ENCODE measurements around the gene FAM222A.

The FAM222A gene

DNA sequence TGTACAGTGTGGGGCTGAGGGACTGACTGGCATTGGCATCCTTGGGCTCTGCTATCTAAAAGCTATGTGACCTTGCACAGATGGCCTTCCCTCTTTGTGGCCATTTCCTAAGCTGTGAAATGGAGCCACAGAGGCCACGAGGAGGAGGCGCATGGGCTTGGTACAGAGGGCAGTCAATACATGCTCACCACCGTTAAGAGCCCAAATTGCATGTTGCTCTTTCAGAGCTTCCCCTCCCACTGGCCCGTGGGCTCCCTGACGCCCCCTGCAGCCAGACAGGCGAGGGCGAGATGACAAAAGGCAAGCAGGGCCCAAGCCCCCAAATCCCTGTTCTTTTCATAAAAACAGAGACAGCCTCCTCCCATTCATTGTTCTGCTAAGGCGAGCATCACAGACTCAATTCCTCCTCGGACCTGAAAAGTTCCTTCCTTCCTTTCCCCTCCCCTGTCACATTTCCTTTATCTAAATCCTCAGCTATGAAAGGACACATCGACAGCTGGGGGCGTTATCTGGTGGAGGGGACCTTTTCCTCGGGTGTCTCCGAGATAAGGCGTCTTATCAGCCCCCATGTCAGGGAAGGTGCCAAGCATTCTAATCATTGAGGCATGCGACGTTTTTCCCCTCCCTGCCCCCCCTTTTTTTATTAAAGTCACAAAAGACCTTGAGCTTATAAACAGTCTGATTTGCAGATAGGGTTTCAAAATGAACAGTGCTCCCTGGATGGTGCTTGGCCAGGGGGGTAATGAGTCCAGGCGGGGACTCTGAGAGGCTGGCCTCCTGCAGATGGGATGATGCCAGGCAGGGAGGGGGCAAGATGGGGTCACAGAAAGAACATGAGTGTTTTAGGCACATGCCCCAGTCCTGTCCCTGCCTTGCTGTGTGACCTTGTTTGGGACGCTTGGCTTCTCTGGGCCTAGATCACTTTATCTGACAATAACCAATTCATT is 26.4 kb downstream of the FAM222A start:
- DNase-seq (ENCODE audit: low read depth, low spot score): no peak
- in situ Hi-C loops (cut with HindIII; ENCODE audit: low sequenced_read_pairs): no loop called here

DNA sequence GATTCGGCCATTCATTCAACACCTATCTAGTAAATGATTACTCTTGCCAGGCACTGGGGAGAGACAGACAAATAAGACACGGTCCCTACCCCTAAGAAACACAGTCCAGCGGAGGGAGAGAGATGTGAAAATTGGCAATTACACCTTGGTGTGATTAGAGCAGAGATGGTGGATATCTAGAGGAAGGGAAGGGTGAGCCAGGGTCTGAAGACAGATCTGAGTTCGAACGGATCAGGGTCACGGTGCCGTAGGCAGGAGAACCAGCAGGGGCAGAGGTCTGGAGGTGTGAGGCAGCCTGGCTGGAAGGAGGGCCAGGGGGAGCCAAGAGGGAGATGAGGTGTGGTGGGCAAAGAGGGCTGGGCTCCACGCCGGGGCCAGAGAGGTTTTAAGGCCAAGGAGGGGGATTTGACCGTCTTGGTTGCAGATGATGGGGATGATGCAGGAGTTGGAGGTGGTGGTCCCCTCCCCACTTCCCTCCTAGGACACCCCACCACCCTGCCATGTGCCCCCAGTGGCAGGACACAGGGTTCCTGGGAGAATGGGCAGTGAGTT is 27.1 kb downstream of the FAM222A start:
- DNase-seq (ENCODE audit: low read depth, low spot score): no peak
- H3K4me3 ChIP-seq (ENCODE audit: low read depth, low read length): no peak overlapping the region
- TF ChIP-seq, protein P1, sequence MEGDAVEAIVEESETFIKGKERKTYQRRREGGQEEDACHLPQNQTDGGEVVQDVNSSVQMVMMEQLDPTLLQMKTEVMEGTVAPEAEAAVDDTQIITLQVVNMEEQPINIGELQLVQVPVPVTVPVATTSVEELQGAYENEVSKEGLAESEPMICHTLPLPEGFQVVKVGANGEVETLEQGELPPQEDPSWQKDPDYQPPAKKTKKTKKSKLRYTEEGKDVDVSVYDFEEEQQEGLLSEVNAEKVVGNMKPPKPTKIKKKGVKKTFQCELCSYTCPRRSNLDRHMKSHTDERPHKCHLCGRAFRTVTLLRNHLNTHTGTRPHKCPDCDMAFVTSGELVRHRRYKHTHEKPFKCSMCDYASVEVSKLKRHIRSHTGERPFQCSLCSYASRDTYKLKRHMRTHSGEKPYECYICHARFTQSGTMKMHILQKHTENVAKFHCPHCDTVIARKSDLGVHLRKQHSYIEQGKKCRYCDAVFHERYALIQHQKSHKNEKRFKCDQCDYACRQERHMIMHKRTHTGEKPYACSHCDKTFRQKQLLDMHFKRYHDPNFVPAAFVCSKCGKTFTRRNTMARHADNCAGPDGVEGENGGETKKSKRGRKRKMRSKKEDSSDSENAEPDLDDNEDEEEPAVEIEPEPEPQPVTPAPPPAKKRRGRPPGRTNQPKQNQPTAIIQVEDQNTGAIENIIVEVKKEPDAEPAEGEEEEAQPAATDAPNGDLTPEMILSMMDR (IDR thresholded peaks at IDR 0.05; ENCODE audit: low read depth, low read length): no peak
- in situ Hi-C loops (cut with HindIII; ENCODE audit: low sequenced_read_pairs): no loop called here

More for the DNA sequence above, 26.4 kb downstream of the FAM222A start:
- H3K4me3 ChIP-seq (ENCODE audit: low read depth, low read length): no peak overlapping the region
- TF ChIP-seq, protein P1 (IDR thresholded peaks at IDR 0.05; ENCODE audit: low read depth, low read length): peak; percentile 19

GRCh38 chr12:109741286-109741969 is 27.8 kb downstream of the FAM222A start:
- no peak for DNase-seq (ENCODE audit: low read depth, low spot score)
- no peak overlapping the region for H3K4me3 ChIP-seq (ENCODE audit: low read depth, low read length)
- TF ChIP-seq, protein P1 (IDR thresholded peaks at IDR 0.05; ENCODE audit: low read depth, low read length): no peak
- in situ Hi-C loops (cut with HindIII; ENCODE audit: low sequenced_read_pairs): no loop called here

DNA sequence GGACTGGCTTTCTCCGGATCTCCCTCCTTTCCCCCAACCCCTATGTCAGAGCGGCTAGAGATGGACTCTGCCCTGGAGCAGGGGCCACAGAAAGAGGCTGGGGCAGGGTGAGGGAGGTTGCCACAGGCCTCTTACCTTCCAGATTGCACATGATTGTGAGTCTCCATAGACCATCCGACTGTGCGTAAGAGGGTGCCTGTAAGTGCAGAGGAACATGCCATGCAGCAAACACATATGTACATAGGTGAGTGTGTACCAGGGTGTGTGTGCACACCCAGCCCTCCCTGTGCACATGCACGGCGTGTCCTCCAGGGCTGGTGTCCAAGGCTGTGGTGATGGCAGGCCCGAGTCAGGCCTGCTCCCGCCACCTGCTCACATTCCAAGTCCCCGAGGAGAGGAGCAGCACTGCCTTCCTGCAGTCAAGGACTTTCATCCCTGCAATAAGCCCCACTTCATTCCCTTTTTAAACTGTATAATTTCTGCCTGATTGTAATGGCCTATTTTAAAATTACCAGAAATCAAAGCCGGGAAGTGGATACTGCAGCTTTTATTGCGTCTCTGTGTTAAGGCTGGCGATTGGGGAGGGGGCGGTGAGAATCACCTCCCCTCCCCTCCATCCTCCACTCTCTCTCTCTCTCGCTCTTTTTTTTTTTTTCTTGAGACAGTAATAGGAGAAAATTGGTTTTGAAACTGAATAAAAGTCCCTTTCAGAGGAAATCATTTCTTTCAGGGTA is 28.5 kb downstream of the FAM222A start:
- no peak for DNase-seq (ENCODE audit: low read depth, low spot score)
- TF ChIP-seq, protein P1 (IDR thresholded peaks at IDR 0.05; ENCODE audit: low read depth, low read length): no peak
- in situ Hi-C loops (cut with HindIII; ENCODE audit: low sequenced_read_pairs): no loop called here
- H3K4me3 ChIP-seq (ENCODE audit: low read depth, low read length): no peak overlapping the region

- no peak overlapping the region for H3K4me3 ChIP-seq (ENCODE audit: low read depth, low read length)
- in situ Hi-C loops (cut with HindIII; ENCODE audit: low sequenced_read_pairs): no loop called here
- TF ChIP-seq, protein P1 (IDR thresholded peaks at IDR 0.05; ENCODE audit: low read depth, low read length): no peak
- DNase-seq (ENCODE audit: low read depth, low spot score): no peak
These were observed 29.7 kb downstream of the FAM222A start for GRCh38 chr12:109743076-109743910.

Data from astrocyte of the spinal cord (primary cell).